RPMI8226 (cell line): ENCODE measurements around the gene SRSF6.
A peak's percentile ranks its signal among the peaks of the same experiment; 100 is the strongest.
"Not testable (repeated sequence)": the region's sequence is repeated elsewhere in the genome, so short reads cannot be mapped to it uniquely, and the experiment has no call there.

Experiments used
- DNase-seq: peaks from one replicate; pipeline ENCODE4 v3.0.0-alpha.2; 2015

Gene SRSF6

GRCh38 chr20:43450841-43451799 is 6.6 kb upstream of the SRSF6 start:
- DNase-seq: no peak

DNA sequence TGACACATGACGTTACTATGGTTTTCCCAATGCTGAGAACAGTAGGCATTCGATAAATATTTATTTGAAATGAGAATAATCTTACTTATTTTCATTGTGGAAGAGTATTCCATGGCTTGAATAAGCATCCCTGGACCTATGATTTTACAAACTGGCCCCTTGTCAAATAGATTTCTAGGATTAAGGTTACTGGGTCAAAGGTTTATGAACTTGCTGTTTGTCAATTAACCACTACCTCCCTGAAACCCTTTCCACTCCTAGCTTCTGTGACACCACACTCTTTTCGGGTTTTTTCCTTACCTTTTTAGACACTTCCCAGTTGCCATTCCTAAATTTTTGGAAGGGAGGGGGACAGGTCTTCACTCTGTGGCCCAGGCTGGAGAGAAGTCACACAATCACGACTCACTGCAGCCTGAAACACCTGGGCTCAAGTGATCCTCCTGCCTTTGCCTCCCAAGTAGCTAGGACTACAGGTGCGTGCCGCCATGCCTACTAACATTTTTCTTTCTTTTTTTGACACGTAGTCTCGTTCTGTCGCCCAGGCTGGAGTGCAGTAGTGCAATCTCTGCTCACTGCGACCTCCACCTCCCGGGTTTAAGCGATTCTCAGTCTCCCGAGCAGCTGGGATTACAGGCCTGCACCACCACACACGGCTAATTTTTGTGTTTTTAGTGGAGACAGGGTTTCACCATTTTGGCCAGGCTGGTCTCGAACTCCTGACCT is 5.1 kb upstream of the SRSF6 start:
- no peak for DNase-seq

GRCh38 chr20:43456252-43456651 is 1.4 kb upstream of the SRSF6 start:
- not testable (repeated sequence) for DNase-seq

DNA sequence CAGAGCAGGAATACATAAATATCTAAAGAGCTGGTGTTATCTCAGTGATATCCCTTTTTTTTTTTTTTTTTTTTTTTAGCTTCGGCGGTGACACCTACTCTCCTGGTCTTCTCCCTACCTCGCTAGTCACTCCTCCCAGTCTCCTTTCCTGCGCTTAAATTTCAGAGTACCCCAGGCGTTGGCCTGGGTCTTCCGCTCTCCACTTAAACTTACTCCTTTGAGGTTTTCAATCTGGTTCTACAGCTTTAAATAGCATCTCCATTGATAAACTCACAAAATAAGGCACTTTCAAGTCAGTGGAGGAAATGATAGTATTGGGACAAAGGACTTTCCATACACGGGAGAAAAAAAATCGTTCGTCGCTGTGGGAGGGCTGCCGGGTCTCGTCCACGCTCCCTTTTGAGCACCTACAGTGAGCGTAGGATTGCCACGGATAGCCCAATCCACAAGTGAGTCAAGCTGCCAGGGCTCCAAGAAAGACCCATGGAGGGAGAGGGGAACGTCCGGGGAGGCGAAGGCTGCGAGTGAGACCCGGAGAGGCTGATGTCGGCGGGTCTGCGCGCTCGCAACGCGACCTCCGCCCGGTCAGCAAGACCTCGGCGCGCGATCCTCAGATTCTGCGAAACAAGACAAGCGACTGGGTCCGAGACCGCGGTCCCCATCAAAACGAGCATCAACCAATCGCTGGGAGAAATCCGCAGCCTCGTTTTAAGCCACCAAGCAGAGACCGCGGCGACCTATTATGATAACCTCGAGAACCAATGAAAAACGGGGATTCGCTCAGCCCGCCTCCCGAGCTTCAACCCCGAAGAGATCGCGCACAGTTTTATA is 672 bp upstream of the SRSF6 start:
- DNase-seq: peak; percentile 88

- no peak for DNase-seq
Observed at GRCh38 chr20:43458422-43458924, 777 bp downstream of the SRSF6 start.

DNA sequence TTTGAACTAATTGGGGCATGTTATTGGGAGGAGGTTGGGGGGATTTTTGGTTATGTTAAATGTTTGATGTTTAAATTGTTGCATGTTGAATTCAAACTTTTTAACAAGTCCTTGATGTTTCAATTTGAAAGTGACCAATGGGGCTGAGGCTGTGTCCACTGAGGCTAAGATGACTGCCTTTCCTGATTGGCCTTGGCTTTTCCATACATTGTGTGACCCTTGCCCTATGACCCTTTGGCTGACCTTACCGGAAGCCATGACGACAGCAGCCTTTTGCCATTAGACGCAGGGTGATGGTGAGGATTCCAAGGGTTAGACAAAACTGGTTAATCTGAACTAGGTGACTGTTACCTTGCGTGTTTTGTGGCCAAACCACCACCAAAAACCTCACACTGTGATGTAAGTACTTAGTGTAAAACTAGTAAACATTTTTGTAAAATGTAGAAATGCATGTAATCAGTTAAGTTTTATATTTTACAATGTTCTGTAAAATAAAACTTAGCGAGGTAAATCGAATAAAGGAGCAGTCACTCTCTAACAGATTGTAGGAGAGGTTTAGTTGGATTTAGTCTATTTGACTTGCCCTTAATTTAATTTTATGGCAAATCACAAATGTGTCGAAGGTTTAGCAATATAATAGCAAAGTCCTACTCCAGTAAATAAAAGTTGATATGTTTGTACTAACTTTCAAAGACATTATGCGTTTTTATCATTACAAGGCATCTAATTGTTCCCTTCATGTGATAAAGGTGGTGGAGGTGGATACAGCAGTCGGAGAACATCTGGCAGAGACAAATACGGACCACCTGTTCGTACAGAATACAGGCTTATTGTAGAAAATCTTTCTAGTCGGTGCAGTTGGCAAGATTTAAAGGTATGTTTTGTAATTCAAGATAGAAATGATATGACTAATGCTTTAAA is 1.6 kb downstream of the SRSF6 start:
- DNase-seq: no peak

- DNase-seq: no peak
Observed at GRCh38 chr20:43460172-43460829, 2.6 kb downstream of the SRSF6 start.

DNA sequence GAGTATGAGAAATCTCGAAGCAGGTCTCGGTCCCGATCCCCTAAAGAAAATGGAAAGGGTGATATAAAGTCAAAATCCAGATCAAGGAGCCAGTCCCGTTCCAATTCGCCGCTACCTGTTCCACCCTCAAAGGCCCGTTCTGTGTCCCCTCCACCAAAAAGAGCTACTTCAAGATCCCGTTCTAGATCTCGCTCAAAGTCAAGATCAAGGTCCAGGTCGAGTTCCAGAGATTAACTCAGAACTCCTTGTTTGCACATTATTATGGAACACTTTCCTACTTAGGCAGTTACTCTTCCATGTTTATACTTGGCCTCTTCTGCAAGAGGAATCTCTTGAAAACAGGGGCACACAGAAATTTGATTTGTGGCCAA is 3.1 kb downstream of the SRSF6 start:
- no peak for DNase-seq

- no peak for DNase-seq
Observed at GRCh38 chr20:43461894-43462659, 4.4 kb downstream of the SRSF6 start.

GRCh38 chr20:43462660-43463526 is 5.2 kb downstream of the SRSF6 start:
- DNase-seq: no peak

DNA sequence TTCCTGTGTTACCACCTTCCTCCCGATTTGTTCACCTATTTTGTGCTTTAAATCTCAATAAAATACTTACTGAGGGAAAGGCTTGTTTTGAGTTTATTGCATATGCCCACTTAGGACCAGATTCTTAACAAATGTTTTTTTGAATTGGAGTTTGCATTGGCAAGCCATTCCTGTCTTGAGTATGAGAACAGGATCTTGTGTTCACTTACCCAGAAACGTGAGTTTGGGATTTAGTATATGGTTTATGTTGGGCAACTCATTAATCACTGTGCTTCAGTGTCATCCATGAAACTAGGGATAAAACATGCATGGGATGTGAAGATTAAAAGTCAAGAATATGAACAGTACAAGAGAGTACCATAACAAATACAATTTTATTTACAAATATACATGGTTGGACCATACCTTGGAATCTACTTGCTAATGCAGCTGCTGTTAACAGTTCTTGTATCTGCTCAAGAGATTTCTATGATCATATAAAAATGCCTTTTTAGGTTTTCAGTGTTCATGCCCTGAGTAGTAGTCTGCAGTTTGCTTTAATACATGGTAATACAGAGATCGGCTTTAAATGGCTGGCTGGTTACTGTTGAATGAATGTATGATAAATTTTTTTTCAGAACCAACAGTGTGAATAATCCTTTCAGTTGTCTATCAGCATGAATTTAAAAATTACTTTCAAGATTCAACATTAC is 6.0 kb downstream of the SRSF6 start:
- DNase-seq: no peak

DNA sequence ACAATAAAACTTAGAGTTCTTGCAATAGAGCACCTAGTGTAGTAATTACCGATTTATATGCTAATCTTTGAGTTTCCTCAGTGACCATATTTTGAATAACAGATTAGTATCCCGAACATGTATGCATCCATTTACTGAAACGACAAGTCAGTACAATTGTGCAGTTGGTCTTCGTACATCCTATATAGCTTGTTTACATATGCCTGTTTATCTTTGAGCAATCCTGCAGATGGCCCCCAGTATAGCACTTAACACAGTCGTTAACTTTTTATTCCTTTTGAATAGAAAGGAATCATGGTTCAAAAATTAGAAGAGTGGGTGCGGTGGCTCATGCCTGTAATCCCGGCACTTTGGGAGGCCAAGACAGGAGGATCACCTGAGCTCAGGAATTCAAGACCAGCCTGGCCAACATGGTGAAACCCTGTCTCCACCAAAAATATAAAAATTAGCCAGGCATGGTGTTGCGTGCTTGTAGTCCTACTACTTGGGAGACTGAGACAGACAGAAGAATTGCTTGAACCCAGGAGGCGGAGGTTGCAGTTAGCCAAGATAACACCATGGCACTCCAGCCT is 6.6 kb downstream of the SRSF6 start:
- DNase-seq: no peak

- DNase-seq: no peak
Observed at GRCh38 chr20:43465625-43465943, 7.9 kb downstream of the SRSF6 start.

GRCh38 chr20:43467589-43467988 is 9.9 kb downstream of the SRSF6 start:
- no peak for DNase-seq

- no peak for DNase-seq
Observed at GRCh38 chr20:43472671-43473380, 15.1 kb downstream of the SRSF6 start.

GRCh38 chr20:43473381-43473704 is 15.6 kb downstream of the SRSF6 start:
- no peak for DNase-seq

- no peak for DNase-seq
Observed at GRCh38 chr20:43477193-43477592, 19.5 kb downstream of the SRSF6 start.

DNA sequence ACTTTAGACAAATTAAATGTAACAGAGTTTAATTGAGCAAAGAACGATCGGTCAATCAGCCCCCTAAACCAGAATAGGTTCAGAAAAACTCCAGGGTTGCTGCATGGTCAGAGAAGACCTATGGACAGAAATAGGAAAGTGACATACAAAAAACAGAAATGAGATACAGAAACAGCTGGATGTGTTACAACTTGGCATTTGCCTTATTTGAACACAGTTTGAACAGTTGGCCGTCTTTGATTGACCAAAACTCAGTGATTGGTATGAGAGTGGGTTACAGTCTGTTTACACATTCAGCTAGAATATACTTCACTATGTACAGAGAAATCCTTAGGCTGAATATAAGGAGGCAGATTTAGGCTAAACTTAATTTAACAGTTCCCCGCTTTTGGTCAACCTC is 19.9 kb downstream of the SRSF6 start:
- no peak for DNase-seq
